Right lobe of liver (tissue), 4 donors: ENCODE data around the gene IL1A.

Experiments
- CTCF ChIP-seq, 4 donors: fragments of 200-600 bp in 3 of 4; fragments of 450-650 bp in 1 of 4; IDR thresholded peaks; one replicate each; pipeline versions ENCODE4 v1.5.1 to v1.8.0; 2016 to 2022; ENCODE audit warnings: antibody characterized with exemption in 4 of 4, mild to moderate bottlenecking in 2 of 4
- POLR2A ChIP-seq: fragments of 450-650 bp; IDR thresholded peaks from one replicate; pipeline ENCODE4 v1.6.1; 2017; ENCODE audit warnings: antibody characterized with exemption, mild to moderate bottlenecking
- donor health status: DM: no; HTN: no; CAD: no.
- donor health status: DM: no; HTN: no; CAD: no.
- donor health status: DM: no; HTN: yes; CAD: no.

GRCh38 chr2:112812318-112813267, 28.3 kb upstream of the IL1A start:
- TF ChIP-seq CTCF (IDR thresholded peaks at IDR 0.05) (no peak), POLR2A (no peak)
